IPS-18c (cell line): ENCODE data around the gene OR11A1.

Experiments used
- H3K4me3 ChIP-seq: 2 replicates; pipeline ENCODE4 v1.7.0; 2013; ENCODE audit warnings: low read depth, mild to moderate bottlenecking, low read length, moderate library complexity; ENCODE audit not compliant: insufficient read depth
- H3K9me3 ChIP-seq: one replicate; pipeline ENCODE4 v1.6.1; 2013; ENCODE audit warnings: mild to moderate bottlenecking, low read length, moderate library complexity; ENCODE audit not compliant: control insufficient read depth, insufficient read depth

OR11A1 gene, protein sequence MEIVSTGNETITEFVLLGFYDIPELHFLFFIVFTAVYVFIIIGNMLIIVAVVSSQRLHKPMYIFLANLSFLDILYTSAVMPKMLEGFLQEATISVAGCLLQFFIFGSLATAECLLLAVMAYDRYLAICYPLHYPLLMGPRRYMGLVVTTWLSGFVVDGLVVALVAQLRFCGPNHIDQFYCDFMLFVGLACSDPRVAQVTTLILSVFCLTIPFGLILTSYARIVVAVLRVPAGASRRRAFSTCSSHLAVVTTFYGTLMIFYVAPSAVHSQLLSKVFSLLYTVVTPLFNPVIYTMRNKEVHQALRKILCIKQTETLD

DNA sequence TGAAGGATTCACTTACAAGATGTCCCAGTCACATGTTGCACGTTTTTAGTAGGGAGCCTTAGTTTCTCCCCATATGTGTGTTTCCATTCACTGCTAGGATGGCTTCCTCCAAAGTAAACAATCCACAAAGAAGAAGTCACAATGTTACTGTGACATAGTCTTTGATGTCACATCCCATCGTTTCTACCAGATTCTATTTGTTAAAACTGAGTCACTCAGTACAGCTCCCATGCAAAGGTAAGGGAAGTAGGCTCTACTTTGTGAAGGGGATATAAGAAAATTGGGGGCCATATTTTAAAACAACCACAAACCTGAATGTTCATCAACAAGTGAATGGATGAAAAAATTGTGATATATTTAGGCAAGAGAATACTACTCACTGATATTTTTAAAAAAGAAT, at the start of gene OR11A1, which contains the start of gene OR2H1:
Gene OR11A1 (minus strand): TSS at position 101 of the 400 bp plus-strand sequence. CDS start 29,430 bp downstream, outside the sequence.
Gene OR2H1 (plus strand): TSS at position 185 of the 400 bp plus-strand sequence. CDS start 4,615 bp downstream, outside the sequence.
- no peak within 1 kb of the TSS for H3K4me3 ChIP-seq
- no peaks in the 10 kb centered on the region for H3K9me3 ChIP-seq

GRCh38 chr6:29506446-29507067, 49.7 kb upstream of the OR11A1 start:
- Histone ChIP-seq H3K4me3 (no peak overlapping the region), H3K9me3 (no peaks in the 10 kb centered on the region)

DNA sequence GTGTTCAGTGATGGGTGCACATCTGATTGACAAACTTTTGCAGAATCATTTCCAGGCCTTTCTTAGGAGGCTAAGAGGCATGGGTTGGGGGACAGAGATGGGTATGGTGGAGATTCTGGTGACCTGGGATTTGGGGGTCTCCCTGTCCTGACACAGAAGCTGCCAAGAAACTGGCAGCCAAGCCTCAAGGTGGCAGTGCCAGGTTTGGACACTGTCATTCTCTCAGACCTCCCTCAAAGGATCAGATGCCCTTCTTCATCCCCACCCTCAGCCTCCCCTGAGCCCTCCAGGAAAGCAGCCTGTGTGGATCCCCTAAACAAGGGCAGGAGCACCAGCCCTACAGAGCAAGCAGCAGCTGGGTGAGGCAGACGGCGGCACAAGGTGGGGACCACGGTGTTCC, 48.9 kb upstream of the OR11A1 start:
- H3K9me3 ChIP-seq = peaks cover 2% of the 10 kb centered on the region

GRCh38 chr6:29504961-29505360, 48.1 kb upstream of the OR11A1 start:
- H3K9me3 ChIP-seq = peaks cover 2% of the 10 kb centered on the region
- H3K4me3 ChIP-seq = no peak overlapping the region

More for the DNA sequence above, 48.9 kb upstream of the OR11A1 start:
- no peak overlapping the region for H3K4me3 ChIP-seq

- Histone ChIP-seq H3K4me3 (no peak overlapping the region), H3K9me3 (peaks cover 2% of the 10 kb centered on the region)
Observed at GRCh38 chr6:29502597-29502996, 45.7 kb upstream of the OR11A1 start.

DNA sequence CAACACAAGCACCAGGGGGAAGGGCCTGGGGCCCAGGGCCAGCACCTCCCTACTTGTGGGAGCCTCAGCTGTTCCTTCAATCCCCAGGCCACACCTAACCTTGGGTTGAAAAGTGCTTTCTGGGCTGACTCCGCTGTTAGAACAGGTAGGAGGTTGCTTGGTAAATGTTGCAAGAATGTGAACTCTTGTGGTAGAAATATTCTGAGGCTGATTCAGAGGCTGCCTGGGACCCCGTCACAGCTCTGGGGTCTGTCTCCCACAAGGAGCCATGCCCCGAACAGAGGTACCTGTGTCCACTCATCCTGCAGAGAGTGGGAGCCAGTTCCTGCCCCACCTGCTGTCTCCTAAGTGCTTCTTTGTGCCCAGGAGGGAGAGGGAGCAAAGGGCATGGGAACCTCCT, 45.3 kb upstream of the OR11A1 start:
- Histone ChIP-seq H3K4me3 (no peak overlapping the region), H3K9me3 (peaks cover 2% of the 10 kb centered on the region)

GRCh38 chr6:29501106-29501505, 44.2 kb upstream of the OR11A1 start:
- Histone ChIP-seq H3K9me3 (peaks cover 2% of the 10 kb centered on the region), H3K4me3 (no peak overlapping the region)

- H3K4me3 ChIP-seq = no peak overlapping the region
- H3K9me3 ChIP-seq = peaks cover 2% of the 10 kb centered on the region
Observed at GRCh38 chr6:29500594-29500993, 43.7 kb upstream of the OR11A1 start.

DNA sequence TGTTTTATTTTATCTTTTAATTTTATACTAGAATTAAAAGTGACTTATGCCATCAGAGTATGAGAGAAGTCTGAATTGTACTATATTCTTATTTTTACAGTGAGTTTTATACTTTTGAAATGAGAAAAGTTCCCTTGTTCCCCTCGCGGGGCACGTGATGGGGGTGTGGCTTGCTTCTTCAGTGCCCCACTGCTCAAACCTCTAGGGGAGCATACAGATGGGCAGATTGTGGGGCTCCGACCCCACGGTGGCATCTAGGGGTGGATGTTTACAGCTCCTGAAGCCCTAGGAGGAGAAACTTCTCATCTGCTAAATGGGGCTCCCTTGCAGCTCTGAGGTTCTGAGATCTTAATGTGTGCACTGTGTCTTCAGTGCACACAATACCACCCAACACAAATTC, 42.8 kb upstream of the OR11A1 start:
- H3K4me3 ChIP-seq = no peak overlapping the region
- H3K9me3 ChIP-seq = peaks cover 2% of the 10 kb centered on the region

DNA sequence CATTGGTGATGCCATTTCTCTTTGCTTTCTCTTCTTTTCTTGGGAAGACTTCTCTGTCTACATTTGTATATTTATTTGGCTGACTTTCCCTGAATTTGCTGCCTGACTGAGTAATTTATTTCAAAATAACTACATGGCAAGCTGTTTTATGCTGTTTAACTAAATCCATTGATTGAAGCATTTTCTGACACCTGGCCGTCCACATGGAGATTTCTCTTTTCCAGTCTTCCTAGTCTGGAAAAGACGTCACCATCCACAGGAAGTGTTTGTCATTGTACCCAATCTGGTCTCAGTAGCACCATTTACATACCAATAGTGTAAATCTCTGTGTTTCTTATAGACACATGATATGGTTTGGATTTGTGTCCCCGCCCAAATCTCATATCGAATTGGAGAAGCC, 40.1 kb upstream of the OR11A1 start:
- Histone ChIP-seq H3K9me3 (peaks cover 2% of the 10 kb centered on the region), H3K4me3 (no peak overlapping the region)

DNA sequence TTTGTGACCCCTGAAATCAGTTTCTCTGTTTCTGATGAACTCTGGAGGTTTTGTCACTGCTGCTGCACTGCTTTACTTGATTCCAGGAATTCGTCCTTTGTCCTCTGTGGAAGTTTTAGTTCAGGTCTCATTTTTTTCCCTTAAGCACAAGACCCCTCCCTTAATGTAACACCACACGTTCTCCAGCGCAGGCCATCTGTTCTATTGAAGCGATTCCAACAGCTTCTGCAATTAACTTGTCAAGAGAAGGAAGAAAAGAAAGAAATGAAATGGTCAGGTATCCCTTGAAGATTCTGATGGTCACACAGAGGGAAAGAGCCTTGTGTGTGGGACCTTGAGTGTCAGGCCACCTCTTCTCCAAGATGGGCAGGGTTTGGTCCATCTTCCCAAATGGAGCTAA, 38.7 kb upstream of the OR11A1 start:
- no peaks in the 10 kb centered on the region for H3K9me3 ChIP-seq
- no peak overlapping the region for H3K4me3 ChIP-seq

- Histone ChIP-seq H3K4me3 (no peak overlapping the region), H3K9me3 (no peaks in the 10 kb centered on the region)
Observed at GRCh38 chr6:29494131-29494530, 37.3 kb upstream of the OR11A1 start.

DNA sequence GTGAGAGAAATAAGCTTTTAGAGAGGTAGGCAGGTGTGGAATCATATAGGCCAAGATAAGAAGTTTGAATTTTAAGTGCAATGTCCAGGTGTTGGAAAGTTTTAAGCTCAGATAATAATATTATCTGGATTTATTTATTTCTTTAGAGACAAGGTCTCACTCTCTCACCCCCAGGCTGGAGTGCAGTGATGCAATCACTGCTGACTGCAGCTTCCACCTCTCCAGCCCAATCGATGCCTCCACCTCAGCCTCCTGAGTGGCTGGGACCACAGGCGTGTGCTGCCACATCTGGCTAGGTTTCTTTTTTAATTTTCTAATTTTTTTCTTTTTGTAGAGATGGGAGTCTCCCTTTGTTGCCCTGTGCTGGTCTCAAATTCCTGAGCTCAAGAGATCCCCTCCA, 36.4 kb upstream of the OR11A1 start:
- no peak overlapping the region for H3K4me3 ChIP-seq
- no peaks in the 10 kb centered on the region for H3K9me3 ChIP-seq

DNA sequence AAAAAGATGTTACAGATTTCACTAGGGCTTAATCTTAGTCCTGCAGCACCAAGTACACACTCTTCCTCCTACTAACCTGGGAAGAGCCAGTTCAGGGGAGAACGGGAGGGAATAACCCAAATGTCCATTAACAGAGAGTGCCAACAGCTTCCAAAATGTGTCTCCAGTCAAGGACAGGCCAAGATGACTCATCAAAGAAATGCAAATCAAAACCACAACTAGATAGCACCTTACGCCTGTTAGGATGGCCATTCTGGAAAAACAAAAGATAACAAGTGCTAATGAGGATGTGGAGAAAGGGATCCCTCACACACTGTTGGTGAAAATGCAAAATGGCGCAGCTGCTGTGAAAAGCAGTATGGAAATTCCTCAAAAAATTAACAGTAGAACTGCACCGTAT, 34.7 kb upstream of the OR11A1 start:
- Histone ChIP-seq H3K9me3 (no peaks in the 10 kb centered on the region), H3K4me3 (no peak overlapping the region)

DNA sequence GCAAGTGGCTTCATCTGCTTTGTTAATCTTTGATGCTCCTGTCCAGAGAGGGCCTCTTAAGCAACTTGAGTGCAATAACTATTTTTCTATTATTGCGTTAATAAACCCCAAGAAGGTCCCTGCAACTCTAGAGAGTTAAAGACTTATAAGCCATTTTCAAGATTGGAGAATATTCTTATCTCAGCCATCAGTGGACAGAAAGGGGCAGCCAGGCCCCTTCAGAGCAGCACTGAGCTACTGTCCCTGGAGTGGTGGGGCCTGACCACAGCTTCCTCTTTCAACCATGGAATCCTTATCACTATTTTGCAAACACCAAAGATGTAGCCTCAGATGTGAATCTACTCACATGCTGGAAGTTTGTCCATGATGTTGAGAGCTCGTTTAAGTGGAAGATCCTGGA, 33.7 kb upstream of the OR11A1 start:
- Histone ChIP-seq H3K4me3 (no peak overlapping the region), H3K9me3 (no peaks in the 10 kb centered on the region)

DNA sequence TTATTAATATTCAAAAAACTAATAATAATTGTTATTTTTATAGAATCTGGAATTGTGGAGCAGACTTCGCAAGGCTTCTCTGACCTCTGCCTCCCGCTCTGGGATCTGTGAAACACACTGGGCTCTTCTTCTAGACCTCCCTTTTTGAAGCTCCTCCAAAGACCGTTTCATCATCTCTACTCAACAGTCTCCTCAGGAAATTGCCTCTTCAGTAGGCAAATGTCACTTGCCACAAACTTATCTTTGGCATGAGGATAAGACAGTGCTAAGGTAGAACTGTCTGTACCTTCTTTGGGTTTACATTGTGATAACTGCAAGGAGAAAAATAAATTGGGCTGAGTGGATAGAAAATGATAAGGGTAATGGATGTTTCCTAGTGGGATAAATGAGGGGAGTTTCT, 33.2 kb upstream of the OR11A1 start:
- H3K4me3 ChIP-seq = no peak overlapping the region
- H3K9me3 ChIP-seq = no peaks in the 10 kb centered on the region

- Histone ChIP-seq H3K4me3 (no peak overlapping the region), H3K9me3 (no peaks in the 10 kb centered on the region)
Observed at GRCh38 chr6:29489286-29489685, 32.4 kb upstream of the OR11A1 start.

- Histone ChIP-seq H3K4me3 (no peak overlapping the region), H3K9me3 (no peaks in the 10 kb centered on the region)
Observed at GRCh38 chr6:29488874-29489273, 32.0 kb upstream of the OR11A1 start.
